Measurements from ENCODE around the gene TCF15.

DNA sequence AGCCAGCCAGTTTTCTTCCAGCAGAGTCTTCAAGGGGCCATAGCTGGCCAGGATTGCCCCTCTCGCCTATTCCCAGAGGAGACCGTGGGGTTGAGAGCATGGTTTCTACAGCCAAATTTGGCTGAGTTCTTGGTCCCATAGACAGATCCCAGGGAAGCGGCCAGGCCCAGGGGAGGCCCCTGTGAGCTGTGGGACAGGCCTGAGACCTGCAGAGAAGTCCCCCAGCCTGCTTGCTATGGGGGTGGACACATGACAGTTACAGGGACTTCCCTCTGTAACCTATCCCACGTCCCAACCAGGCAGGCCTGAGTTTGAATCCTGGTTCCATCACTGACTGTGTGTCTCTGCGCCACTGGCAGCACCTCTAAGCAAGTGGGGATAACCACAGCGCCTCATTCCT is 2.6 kb downstream of the TCF15 start:
- no peak for TF ChIP-seq SREBF2 (IDR thresholded peaks at IDR 0.05)
- TF ChIP-seq USF2 (IDR thresholded peaks at IDR 0.05) = no peak
- TF ChIP-seq, protein P1, sequence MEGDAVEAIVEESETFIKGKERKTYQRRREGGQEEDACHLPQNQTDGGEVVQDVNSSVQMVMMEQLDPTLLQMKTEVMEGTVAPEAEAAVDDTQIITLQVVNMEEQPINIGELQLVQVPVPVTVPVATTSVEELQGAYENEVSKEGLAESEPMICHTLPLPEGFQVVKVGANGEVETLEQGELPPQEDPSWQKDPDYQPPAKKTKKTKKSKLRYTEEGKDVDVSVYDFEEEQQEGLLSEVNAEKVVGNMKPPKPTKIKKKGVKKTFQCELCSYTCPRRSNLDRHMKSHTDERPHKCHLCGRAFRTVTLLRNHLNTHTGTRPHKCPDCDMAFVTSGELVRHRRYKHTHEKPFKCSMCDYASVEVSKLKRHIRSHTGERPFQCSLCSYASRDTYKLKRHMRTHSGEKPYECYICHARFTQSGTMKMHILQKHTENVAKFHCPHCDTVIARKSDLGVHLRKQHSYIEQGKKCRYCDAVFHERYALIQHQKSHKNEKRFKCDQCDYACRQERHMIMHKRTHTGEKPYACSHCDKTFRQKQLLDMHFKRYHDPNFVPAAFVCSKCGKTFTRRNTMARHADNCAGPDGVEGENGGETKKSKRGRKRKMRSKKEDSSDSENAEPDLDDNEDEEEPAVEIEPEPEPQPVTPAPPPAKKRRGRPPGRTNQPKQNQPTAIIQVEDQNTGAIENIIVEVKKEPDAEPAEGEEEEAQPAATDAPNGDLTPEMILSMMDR (IDR thresholded peaks at IDR 0.05) = no peak
